OCI-LY1 (cell line): ENCODE results near the gene TRIM59.
"Not testable (repeated sequence)": the region's sequence is repeated elsewhere in the genome, so short reads cannot be mapped to it uniquely, and the experiment has no call there.

Experiments
- EZH2 ChIP-seq: fragments of 200-600 bp; sonication (generic), shearing (Covaris generic); IDR thresholded peaks from 2 replicates; pipeline ENCODE4 v1.8.0; 2017; ENCODE audit warnings: borderline replicate concordance, mixed run types, mild to moderate bottlenecking, antibody characterized with exemption, low read length, moderate library complexity, mixed read lengths
- TF ChIP-seq, protein P1 (sequence below): fragments of 200-600 bp; sonication (generic), shearing (Covaris generic); IDR thresholded peaks from 2 replicates; pipeline ENCODE4 v1.5.1; 2017; ENCODE audit warnings: mild to moderate bottlenecking, antibody characterized with exemption, low read length, moderate library complexity, mixed read lengths

DNA sequence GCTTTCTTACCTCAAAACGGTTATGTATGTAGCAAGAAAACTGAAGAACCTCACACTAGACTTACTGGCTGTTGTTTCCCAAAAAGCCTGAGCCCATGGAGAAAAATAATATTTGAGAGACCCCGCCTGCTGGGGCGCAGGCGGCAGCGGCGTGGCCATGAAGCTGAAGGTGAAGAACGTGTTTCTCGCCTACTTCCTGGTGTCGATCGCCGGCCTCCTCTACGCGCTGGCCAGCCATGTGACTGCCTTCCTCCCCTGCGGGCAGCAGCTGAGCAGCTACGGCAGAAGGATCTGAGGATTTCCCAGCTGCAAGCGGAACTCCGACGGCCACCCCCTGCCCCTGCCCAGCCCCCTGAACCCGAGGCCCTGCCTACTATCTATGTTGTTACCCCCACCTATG, 2.7 kb upstream of the TRIM59 start:
- TF ChIP-seq, protein P1, sequence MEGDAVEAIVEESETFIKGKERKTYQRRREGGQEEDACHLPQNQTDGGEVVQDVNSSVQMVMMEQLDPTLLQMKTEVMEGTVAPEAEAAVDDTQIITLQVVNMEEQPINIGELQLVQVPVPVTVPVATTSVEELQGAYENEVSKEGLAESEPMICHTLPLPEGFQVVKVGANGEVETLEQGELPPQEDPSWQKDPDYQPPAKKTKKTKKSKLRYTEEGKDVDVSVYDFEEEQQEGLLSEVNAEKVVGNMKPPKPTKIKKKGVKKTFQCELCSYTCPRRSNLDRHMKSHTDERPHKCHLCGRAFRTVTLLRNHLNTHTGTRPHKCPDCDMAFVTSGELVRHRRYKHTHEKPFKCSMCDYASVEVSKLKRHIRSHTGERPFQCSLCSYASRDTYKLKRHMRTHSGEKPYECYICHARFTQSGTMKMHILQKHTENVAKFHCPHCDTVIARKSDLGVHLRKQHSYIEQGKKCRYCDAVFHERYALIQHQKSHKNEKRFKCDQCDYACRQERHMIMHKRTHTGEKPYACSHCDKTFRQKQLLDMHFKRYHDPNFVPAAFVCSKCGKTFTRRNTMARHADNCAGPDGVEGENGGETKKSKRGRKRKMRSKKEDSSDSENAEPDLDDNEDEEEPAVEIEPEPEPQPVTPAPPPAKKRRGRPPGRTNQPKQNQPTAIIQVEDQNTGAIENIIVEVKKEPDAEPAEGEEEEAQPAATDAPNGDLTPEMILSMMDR = not testable (repeated sequence)
- TF ChIP-seq EZH2 = not testable (repeated sequence)
